PFSK-1 (cell line): Measurements from ENCODE around the gene ZNF644.

Source experiments
- FOXP2 ChIP-seq: optimal IDR thresholded peaks from 2 replicates; pipeline ENCODE3; 2011; ENCODE audit warnings: borderline replicate concordance, control low read depth, inconsistent platforms; ENCODE audit not compliant: insufficient read depth; ENCODE audit errors: extremely low read length, extremely low read depth
- POLR2AphosphoS5 ChIP-seq: IDR thresholded peaks from 2 replicates; pipeline ENCODE4 v1.6.1; 2012; ENCODE audit warnings: low read depth, mild to moderate bottlenecking, control low read depth, low read length, moderate library complexity
- SIN3A ChIP-seq: IDR thresholded peaks from 2 replicates; pipeline ENCODE4 v1.6.1; 2012; ENCODE audit warnings: mild to moderate bottlenecking, low read length, moderate library complexity, borderline replicate concordance; ENCODE audit not compliant: insufficient read depth
- TAF1 ChIP-seq: IDR thresholded peaks from 2 replicates; pipeline ENCODE4 v1.6.1; 2012; ENCODE audit warnings: low read length, control low read depth, borderline replicate concordance; ENCODE audit not compliant: insufficient read depth
- TF ChIP-seq, protein P1 (sequence below), 2 experiments: IDR thresholded peaks; 2 replicates each; pipeline versions ENCODE4 v1.6.1 to v1.8.0; 2011 to 2012; ENCODE audit warnings: low read depth in 2 of 2, low read length in 2 of 2, control low read depth in 1 of 2, inconsistent platforms in 1 of 2, mild to moderate bottlenecking in 1 of 2, moderate library complexity in 1 of 2; ENCODE audit not compliant: insufficient read depth in 1 of 2

Gene ZNF644

GRCh38 chr1:90973897-90974798 lies 47.7 kb downstream of the ZNF644 start:
- TF ChIP-seq TAF1 (no peak), FOXP2 (no peak), POLR2AphosphoS5 (no peak), SIN3A (no peak)
- TF ChIP-seq, protein P1, sequence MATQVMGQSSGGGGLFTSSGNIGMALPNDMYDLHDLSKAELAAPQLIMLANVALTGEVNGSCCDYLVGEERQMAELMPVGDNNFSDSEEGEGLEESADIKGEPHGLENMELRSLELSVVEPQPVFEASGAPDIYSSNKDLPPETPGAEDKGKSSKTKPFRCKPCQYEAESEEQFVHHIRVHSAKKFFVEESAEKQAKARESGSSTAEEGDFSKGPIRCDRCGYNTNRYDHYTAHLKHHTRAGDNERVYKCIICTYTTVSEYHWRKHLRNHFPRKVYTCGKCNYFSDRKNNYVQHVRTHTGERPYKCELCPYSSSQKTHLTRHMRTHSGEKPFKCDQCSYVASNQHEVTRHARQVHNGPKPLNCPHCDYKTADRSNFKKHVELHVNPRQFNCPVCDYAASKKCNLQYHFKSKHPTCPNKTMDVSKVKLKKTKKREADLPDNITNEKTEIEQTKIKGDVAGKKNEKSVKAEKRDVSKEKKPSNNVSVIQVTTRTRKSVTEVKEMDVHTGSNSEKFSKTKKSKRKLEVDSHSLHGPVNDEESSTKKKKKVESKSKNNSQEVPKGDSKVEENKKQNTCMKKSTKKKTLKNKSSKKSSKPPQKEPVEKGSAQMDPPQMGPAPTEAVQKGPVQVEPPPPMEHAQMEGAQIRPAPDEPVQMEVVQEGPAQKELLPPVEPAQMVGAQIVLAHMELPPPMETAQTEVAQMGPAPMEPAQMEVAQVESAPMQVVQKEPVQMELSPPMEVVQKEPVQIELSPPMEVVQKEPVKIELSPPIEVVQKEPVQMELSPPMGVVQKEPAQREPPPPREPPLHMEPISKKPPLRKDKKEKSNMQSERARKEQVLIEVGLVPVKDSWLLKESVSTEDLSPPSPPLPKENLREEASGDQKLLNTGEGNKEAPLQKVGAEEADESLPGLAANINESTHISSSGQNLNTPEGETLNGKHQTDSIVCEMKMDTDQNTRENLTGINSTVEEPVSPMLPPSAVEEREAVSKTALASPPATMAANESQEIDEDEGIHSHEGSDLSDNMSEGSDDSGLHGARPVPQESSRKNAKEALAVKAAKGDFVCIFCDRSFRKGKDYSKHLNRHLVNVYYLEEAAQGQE (IDR thresholded peaks at IDR 0.05; ENCODE audit: insufficient read depth in 1 of 2, low read depth in 2 of 2, low read length in 2 of 2), result no peak

DNA sequence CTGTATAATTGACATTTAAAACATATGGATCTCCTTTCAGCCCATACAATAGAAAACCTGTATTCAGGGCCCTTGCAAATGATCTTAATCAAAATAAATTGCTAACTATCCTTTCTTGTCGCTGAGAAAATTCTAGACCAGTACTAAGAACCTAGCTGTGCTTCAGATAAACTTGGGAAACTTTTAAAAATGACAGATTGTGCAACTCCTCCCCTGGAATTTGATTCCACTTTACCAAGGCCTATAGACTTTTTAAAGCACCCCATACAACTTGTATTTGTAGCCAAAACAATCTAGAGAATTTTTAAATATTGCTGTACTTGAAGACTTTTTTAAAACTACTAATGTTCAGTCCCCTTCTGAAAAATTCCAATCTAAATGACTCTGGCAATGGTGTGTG lies 51.6 kb downstream of the ZNF644 start:
- no peak for TF ChIP-seq POLR2AphosphoS5
- TF ChIP-seq, protein P1 (IDR thresholded peaks at IDR 0.05; ENCODE audit: insufficient read depth in 1 of 2, low read depth in 2 of 2, low read length in 2 of 2), result no peak
- TF ChIP-seq FOXP2, result no peak
- TF ChIP-seq TAF1, result no peak
- no peak for TF ChIP-seq SIN3A

- TF ChIP-seq SIN3A (no peak), FOXP2 (no peak), POLR2AphosphoS5 (no peak), TAF1 (no peak)
- TF ChIP-seq, protein P1 (IDR thresholded peaks at IDR 0.05; ENCODE audit: insufficient read depth in 1 of 2, low read depth in 2 of 2, low read length in 2 of 2), result no peak
Measured at GRCh38 chr1:90969241-90969640, 52.6 kb downstream of the ZNF644 start.

GRCh38 chr1:90964444-90965035 lies 57.3 kb downstream of the ZNF644 start:
- no peak for TF ChIP-seq FOXP2
- TF ChIP-seq, protein P1 (IDR thresholded peaks at IDR 0.05; ENCODE audit: insufficient read depth in 1 of 2, low read depth in 2 of 2, low read length in 2 of 2), result no peak
- TF ChIP-seq POLR2AphosphoS5, result no peak
- TF ChIP-seq SIN3A, result no peak
- TF ChIP-seq TAF1, result no peak
